GM19193 (cell line): ENCODE data around the gene TRAK1.

Source experiments
- POLR2A ChIP-seq: IDR thresholded peaks from 4 replicates; pipeline ENCODE4 v1.6.1; 2011; ENCODE audit not compliant: insufficient read depth, insufficient read length; ENCODE audit errors: extremely low read depth

The TRAK1 gene

DNA sequence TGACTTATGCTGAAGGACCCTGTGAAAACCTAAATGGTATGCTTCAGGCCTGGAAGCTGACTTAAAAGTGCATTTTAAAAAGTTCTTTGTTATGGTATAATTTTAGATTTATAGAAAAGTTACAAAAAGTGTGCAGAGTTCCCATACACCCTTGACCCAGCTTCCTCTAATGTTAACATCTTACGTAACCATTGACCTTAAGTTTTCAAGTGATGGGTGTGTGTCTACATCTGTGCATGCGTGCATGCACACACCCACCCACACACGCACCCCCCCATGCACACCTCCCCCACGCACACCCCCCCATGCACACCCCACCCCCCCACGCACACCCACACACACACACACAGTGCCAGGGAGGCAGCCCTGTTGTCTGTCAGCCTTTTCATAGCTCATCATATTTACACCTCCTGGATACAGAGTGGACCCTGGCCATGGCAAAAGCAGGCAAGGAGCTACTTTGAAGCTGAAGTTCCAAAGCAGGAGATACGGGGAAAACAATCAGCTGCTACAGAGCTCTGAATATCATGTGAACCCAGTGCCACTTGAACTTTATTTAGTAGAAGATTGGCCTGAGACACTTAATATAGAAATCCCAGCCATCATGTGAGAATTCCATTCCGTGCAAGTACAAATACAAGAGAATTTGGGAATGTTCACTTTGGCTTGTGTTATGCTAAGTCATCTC is 30.0 kb upstream of the TRAK1 start:
- no peak for TF ChIP-seq POLR2A

DNA sequence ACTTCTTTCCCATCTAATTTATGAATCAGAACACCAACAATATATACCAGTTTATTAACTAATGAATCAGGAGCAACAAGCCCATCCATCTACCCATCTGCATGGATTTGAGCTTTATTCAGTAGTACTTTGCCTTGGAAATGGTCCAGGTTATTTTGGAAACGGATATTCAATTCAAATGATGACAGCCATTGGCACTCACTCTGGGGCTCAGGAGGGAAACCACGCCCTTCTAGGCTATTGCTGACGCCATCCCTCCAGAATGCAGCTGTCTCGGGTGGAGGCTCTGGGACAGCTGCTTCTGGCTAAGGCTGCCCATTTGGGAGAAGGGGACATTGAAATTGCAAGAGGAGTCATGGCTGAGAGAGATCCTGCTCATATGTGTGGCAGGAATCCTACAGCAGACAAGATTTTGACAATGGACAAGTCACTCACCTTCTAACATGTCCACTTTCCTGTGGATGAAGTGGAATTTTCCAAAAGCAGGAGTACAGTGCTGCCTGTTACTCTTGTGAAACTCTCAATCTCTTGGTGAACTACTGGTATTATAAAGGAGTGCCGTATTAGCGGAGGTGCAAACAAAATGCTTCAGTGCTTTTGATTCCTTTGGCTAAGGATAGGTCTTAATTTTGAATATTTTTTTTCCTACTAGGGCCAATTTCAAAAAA is 29.3 kb upstream of the TRAK1 start:
- TF ChIP-seq POLR2A: no peak

- no peak for TF ChIP-seq POLR2A
Measured at GRCh38 chr3:42062464-42062863, 28.7 kb upstream of the TRAK1 start.

DNA sequence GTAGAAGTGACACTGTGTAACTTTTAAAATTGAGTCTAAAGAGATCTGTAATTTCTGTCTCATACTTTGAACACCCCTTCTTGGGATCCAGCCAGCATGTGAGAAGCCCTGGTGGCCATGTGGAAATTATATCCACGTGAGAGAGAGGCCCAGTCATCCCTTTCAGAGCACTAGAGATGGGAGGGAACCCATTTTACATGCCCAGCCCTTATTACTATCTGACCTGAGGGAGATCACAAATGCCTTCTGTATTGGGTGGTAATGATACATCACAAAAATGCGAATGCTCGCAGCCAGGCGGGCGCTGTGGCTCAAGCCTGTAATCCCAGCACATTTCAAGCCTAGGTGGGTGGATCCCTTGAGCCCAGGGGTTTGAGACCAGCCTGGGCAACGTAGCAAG is 27.3 kb upstream of the TRAK1 start:
- TF ChIP-seq POLR2A: no peak

GRCh38 chr3:42066516-42067181 is 24.5 kb upstream of the TRAK1 start:
- TF ChIP-seq POLR2A: no peak

DNA sequence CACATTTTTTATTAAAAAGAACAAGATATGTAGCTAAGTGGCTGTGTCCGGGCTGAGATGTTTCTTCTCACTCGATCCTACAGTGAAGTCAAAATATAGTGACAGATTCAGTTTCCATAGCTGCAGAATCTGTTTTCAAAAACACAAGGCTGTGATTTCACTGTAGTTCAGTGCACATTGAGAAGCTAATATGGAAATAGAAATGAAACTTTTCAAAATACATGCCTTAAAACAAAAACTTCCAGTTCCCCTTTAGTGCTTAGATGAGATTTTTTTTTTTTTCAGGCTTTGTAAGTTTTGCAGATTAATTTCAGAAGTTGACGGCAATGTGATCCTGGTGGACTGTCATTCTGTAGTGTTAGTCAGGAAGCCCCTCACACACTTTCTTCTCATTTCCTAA is 23.8 kb upstream of the TRAK1 start:
- no peak for TF ChIP-seq POLR2A

DNA sequence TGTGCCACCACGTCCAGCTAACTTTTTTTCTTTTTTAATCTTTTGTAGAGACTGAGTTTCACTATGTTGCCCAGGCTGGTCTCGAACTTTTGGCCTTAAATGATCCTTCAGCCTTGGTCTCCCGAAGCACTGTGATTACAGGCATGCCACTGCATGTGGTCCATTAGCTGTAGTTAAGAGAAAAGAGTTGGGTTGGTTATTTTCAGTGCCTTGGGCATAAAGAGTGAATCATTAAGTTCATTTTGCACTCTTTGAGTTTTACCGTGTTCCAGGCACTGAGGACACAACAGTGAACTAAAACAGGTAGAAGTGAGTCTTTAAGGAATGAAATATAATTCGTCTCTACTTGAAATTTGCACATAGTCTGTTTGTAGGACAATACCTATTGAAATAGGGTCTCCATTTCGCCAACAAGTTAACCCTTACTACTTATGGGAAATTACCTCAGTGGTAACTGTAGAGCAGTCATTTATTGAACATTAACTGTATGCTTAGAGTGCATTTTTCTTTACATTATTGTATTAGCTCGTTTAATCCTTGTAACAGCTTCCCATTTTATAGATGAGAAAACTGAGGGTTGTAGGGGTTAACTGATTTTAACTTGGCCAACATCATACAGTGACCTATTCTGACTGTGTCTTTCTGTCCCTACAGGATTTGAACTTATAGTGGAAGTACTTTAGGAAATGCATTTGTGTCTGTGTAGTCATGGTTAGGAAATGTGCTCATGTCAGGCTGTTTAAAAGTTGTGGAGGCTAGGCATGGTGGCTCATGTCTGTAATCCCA is 22.7 kb upstream of the TRAK1 start:
- no peak for TF ChIP-seq POLR2A

DNA sequence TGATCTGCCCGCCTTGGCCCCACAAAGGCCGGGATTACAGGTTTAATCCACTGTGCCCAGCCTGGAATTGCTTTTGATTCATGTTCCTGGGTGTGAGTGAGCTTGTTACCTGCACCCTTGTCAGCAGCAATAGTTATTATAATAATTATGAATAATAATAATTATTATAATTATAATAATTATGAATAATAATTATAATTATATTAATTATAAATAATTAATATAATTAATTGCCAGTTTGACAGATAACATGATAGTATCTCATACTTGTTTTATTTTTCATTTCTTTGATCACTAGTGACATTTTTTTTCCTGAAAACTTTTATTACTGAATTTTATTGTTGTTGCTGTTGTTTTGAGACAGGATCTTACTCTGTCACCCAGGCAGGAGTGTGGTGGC is 21.1 kb upstream of the TRAK1 start:
- TF ChIP-seq POLR2A: no peak

DNA sequence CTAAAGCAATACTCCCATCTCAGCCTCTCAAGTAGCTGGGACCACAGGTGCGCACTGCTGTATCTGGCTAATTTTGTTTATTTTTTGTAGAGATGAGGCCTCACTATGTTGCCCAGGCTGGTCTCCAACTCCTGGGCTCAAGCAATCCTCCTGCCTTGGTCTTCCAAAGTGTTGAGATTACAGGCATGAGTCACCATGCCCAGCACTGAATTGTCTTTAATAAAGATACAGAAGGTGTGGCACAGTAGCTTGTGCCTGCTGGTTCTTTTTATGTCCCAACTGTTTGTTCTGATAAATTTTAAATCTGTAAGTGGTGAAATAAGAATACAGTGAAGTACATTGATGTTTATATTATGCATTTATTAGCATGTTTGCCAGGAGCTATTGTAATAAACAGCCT is 20.6 kb upstream of the TRAK1 start:
- TF ChIP-seq POLR2A: no peak

DNA sequence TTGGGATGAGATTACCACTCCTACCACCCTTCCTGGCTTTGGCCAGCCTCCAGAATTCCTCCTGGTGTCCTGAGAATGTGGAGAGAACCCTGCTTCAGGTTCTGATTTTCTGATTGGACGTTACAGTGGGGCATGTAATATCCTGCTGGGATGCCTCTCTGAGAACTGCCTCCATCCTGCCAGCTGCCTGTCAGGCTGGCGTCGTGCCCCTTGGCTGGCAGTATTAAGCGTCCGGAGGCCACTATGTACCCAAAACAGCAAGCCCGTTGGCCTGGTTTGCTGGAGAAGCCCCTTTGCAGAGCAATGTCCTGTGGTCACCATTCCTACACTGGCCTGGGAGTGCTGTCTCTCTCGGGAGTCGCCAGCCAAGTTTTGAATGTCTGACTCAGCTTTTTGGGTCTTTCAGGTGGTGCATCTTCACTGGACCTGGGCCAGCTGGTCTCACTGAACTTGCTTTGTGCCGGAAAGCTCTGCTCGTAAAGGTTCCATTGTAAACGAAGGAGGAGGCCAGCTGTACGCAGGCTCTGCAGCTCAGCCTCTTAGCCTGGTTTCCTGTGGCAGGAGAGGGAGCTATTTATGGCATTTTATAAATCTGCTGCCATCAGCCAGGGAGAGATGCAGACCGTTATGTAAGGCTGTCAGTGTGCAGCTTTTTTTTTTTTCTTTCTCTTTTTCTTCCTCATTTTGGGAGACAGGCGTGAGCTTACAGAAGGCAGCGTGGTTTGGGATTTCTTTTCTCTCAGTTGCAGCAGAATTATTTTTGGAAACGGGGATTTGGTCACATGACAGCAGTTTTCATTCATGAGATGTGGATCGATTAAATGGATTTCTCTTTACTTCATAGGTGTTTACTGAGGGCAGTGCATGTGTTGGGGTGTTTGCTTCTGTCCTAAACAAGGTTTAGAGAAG is 19.0 kb upstream of the TRAK1 start:
- no peak for TF ChIP-seq POLR2A

- TF ChIP-seq POLR2A: no peak
Measured at GRCh38 chr3:42072831-42073301, 18.3 kb upstream of the TRAK1 start.

DNA sequence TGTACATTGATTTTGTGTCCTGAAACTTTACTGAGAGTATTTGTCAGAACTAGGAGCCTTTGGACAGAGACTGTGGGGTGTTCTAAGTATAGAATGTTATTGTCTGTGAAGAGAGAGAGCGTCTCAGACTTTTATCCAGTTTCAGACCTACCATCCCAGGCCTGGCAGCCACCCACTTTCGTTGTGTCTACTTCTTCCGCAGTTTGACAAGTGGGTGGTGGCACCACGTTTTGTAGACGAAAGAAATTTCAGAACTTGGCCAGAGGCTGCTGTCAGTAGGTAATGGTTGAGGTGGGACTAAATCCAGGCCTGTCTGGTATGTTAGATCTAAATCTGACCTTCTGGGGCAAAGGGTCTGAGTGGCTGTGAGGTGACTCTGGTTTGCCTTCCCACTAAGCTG is 13.4 kb upstream of the TRAK1 start:
- TF ChIP-seq POLR2A: no peak

DNA sequence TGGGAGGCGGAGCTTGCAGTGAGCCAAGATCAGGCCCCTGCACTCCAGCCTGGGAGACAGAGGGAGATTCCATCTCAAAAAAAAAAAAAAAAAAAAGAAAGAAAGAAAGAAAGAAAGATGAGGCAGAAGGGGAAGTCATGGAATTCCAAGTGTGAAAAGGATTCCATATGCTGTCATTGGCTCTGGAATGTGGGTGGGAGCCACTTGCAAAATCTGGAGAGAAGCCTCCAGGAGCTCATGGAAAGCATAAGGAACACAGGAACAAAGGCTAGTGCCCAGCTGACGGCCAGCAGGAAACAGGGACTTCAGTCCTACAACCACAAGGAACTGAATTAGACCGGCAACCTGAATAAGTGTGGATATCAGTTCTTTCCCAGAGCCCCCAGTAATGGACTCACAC is 12.5 kb upstream of the TRAK1 start:
- TF ChIP-seq POLR2A: no peak
